Osteoblast (primary cell): ENCODE measurements around the gene KCNQ4. TPM values are rescaled to one million over a fixed set of nuclear protein-coding genes. Genes with fewer than 3 reads are reported as not detected.

Source experiments
- DNase-seq: peaks from one replicate; pipeline ENCODE4 v3.0.0; 2011; ENCODE audit warnings: low spot score, mixed read lengths; ENCODE audit not compliant: insufficient read length; ENCODE audit errors: missing footprints
- H2AFZ ChIP-seq: 2 replicates; pipeline ENCODE4 v1.6.0; 2011; ENCODE audit warnings: mild to moderate bottlenecking, low read length
- H3K27ac ChIP-seq: 2 replicates; pipeline ENCODE4 v1.5.1; 2011; ENCODE audit warnings: mild to moderate bottlenecking, low read depth, low read length, moderate library complexity
- H3K27me3 ChIP-seq: 2 replicates; pipeline ENCODE4 v1.6.0; 2012; ENCODE audit warnings: mild to moderate bottlenecking, control low read depth, inconsistent platforms, low read length, moderate library complexity; ENCODE audit not compliant: insufficient read depth
- H3K36me3 ChIP-seq: 2 replicates; pipeline ENCODE4 v1.5.1; 2011; ENCODE audit warnings: mild to moderate bottlenecking, low read length, control low read depth, moderate library complexity; ENCODE audit not compliant: insufficient read depth
- H3K4me1 ChIP-seq: 2 replicates; pipeline ENCODE4 v1.5.1; 2011; ENCODE audit warnings: mild to moderate bottlenecking, low read length, control low read depth, moderate library complexity; ENCODE audit not compliant: insufficient read depth
- H3K4me2 ChIP-seq: 2 replicates; pipeline ENCODE4 v1.6.0; 2011; ENCODE audit warnings: mild to moderate bottlenecking, low read length; ENCODE audit not compliant: insufficient read depth
- H3K4me3 ChIP-seq: fragments of 200-600 bp; sonication (generic); 3 replicates; pipeline ENCODE4 v1.5.1; 2012; ENCODE audit warnings: mild to moderate bottlenecking, low read length, inconsistent platforms; ENCODE audit not compliant: insufficient read depth
- H3K79me2 ChIP-seq: 2 replicates; pipeline ENCODE4 v1.6.0; 2012; ENCODE audit warnings: mild to moderate bottlenecking, low read length, control low read depth, inconsistent platforms; ENCODE audit not compliant: insufficient read depth
- H3K9me3 ChIP-seq: 2 replicates; pipeline ENCODE4 v1.5.1; 2011; ENCODE audit warnings: low read depth, low read length, control low read depth
- H4K20me1 ChIP-seq: 2 replicates; pipeline ENCODE4 v1.6.0; 2012; ENCODE audit warnings: mild to moderate bottlenecking, low read length, control low read depth; ENCODE audit not compliant: insufficient read depth
- total RNA-seq: library from RNA; depleted of rRNA; stranded (reverse); fragments of >200 nt; gene quantifications from 2 replicates; pipeline ENCODE4 v1.2.3, GENCODE V29; 2012
- TF ChIP-seq, protein P1 (sequence below): IDR thresholded peaks from 2 replicates; pipeline ENCODE4 v1.5.1; 2011; ENCODE audit warnings: mild to moderate bottlenecking, low read depth, low read length, moderate library complexity; ENCODE audit errors: extremely low read depth

Gene KCNQ4
- total RNA-seq, 1 donor: not detected

- H3K4me2 ChIP-seq: no peak overlapping the region
- no peaks in the 10 kb centered on the region for H3K79me2 ChIP-seq
- TF ChIP-seq, protein P1, sequence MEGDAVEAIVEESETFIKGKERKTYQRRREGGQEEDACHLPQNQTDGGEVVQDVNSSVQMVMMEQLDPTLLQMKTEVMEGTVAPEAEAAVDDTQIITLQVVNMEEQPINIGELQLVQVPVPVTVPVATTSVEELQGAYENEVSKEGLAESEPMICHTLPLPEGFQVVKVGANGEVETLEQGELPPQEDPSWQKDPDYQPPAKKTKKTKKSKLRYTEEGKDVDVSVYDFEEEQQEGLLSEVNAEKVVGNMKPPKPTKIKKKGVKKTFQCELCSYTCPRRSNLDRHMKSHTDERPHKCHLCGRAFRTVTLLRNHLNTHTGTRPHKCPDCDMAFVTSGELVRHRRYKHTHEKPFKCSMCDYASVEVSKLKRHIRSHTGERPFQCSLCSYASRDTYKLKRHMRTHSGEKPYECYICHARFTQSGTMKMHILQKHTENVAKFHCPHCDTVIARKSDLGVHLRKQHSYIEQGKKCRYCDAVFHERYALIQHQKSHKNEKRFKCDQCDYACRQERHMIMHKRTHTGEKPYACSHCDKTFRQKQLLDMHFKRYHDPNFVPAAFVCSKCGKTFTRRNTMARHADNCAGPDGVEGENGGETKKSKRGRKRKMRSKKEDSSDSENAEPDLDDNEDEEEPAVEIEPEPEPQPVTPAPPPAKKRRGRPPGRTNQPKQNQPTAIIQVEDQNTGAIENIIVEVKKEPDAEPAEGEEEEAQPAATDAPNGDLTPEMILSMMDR: no peak
- no peaks in the 10 kb centered on the region for H3K4me1 ChIP-seq
- no peak overlapping the region for H3K27ac ChIP-seq
- H3K4me3 ChIP-seq: no peak overlapping the region
- no peaks in the 10 kb centered on the region for H3K9me3 ChIP-seq
- H4K20me1 ChIP-seq: no peaks in the 10 kb centered on the region
- H3K36me3 ChIP-seq: no peaks in the 10 kb centered on the region
- H3K27me3 ChIP-seq: peaks cover 38% of the 10 kb centered on the region
- no peak overlapping the region for H2AFZ ChIP-seq
- DNase-seq: peak; percentile 91
Observed at GRCh38 chr1:40786995-40787705, 3.6 kb downstream of the KCNQ4 start.

- Histone ChIP-seq H3K79me2 (no peaks in the 10 kb centered on the region), H3K9me3 (no peaks in the 10 kb centered on the region), H3K27me3 (peaks cover 34% of the 10 kb centered on the region), H4K20me1 (no peaks in the 10 kb centered on the region), H3K4me2 (no peak overlapping the region), H3K36me3 (no peaks in the 10 kb centered on the region), H3K4me3 (no peak overlapping the region), H3K4me1 (no peaks in the 10 kb centered on the region), H2AFZ (no peak overlapping the region), H3K27ac (no peak overlapping the region)
- TF ChIP-seq, protein P1: no peak
- DNase-seq: peak; percentile 80
Observed at GRCh38 chr1:40787737-40788560, 4.4 kb downstream of the KCNQ4 start.

DNA sequence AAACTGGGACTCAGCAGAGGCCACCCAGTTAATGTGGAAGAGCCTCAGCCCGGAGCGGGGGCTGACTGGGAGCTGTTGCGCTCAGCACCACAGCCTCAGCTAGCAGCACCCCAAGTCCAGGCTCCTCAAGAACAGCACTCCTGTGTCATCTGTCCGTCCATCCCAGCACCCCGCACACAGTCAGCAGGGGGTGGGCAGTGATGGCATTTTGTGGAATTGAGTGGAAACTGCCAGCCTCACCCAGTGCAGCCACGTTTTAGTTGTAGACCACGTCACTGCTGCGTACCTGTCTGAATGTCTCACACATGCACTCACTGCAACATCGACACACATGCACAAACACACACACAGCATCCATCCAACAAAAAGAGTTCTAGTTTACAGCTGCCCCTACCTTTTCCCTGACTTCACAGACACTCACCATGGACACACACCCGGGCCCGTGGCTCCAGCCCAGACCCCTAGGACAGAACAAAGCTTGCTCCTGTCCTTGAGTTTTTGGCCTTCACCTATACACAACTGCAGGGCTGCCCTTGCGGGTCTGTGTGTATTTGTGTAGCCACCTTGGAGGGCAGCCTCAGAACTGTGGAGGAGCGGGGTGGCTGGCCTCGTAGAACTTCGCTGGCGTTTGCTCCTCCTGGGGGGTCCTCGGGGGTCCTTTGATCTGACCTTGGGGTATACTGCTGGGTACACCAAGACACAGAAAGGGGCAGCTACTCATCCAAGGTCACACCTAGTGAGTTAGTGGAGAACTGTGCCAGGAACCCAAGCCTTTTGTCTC is 5.2 kb downstream of the KCNQ4 start:
- no peaks in the 10 kb centered on the region for H3K79me2 ChIP-seq
- H3K4me3 ChIP-seq: no peak overlapping the region
- H3K27ac ChIP-seq: no peak overlapping the region
- TF ChIP-seq, protein P1: no peak
- no peaks in the 10 kb centered on the region for H4K20me1 ChIP-seq
- H3K9me3 ChIP-seq: no peaks in the 10 kb centered on the region
- no peak overlapping the region for H3K4me2 ChIP-seq
- no peaks in the 10 kb centered on the region for H3K4me1 ChIP-seq
- no peaks in the 10 kb centered on the region for H3K36me3 ChIP-seq
- H3K27me3 ChIP-seq: peaks cover 37% of the 10 kb centered on the region
- no peak overlapping the region for H2AFZ ChIP-seq
- DNase-seq: peak; percentile 86

- DNase-seq: peak; percentile 64
- H3K36me3 ChIP-seq: no peaks in the 10 kb centered on the region
- no peak overlapping the region for H3K27ac ChIP-seq
- peaks cover 41% of the 10 kb centered on the region for H3K27me3 ChIP-seq
- no peaks in the 10 kb centered on the region for H3K79me2 ChIP-seq
- no peaks in the 10 kb centered on the region for H3K4me1 ChIP-seq
- no peak overlapping the region for H2AFZ ChIP-seq
- H3K9me3 ChIP-seq: no peaks in the 10 kb centered on the region
- no peak overlapping the region for H3K4me3 ChIP-seq
- H4K20me1 ChIP-seq: no peaks in the 10 kb centered on the region
- TF ChIP-seq, protein P1: no peak
- H3K4me2 ChIP-seq: no peak overlapping the region
Observed at GRCh38 chr1:40789342-40789598, 5.7 kb downstream of the KCNQ4 start.
